Dendritic cell treated with granulocyte-macrophage colony-stimulating factor and Interleukin-4, amounts not matched to agents 40 ng/mL and 50 ng/mL, for 4 days (primary cell): ENCODE data around the gene ATP8B4.
"Not testable (repeated sequence)": the region's sequence is repeated elsewhere in the genome, so short reads cannot be mapped to it uniquely, and the experiment has no call there.

ENCODE experiments used
- H3K27ac Mint-ChIP-seq: one replicate; pipeline ENCODE4 v1.8.0; 2022; ENCODE audit warnings: mild to moderate bottlenecking, mixed read lengths
- H3K27me3 Mint-ChIP-seq: one replicate; pipeline ENCODE4 v1.8.0; 2022; ENCODE audit warnings: mild to moderate bottlenecking, mixed read lengths
- H3K36me3 Mint-ChIP-seq: one replicate; pipeline ENCODE4 v1.8.0; 2022; ENCODE audit warnings: low read depth, mixed read lengths
- H3K4me1 Mint-ChIP-seq: one replicate; pipeline ENCODE4 v1.8.0; 2022; ENCODE audit warnings: low read depth, mixed read lengths
- H3K4me3 Mint-ChIP-seq: one replicate; pipeline ENCODE4 v1.8.0; 2022; ENCODE audit warnings: mild to moderate bottlenecking, moderate library complexity, mixed read lengths
- H3K9me3 Mint-ChIP-seq: one replicate; pipeline ENCODE4 v1.8.0; 2022; ENCODE audit warnings: mixed read lengths
- intact Hi-C: fragments of 100-400 bp; cut with micrococcal nuclease; formaldehyde crosslinking; loops from one replicate; pipeline ENCODE4 v1.15.0; 2022

ATP8B4 gene, protein sequence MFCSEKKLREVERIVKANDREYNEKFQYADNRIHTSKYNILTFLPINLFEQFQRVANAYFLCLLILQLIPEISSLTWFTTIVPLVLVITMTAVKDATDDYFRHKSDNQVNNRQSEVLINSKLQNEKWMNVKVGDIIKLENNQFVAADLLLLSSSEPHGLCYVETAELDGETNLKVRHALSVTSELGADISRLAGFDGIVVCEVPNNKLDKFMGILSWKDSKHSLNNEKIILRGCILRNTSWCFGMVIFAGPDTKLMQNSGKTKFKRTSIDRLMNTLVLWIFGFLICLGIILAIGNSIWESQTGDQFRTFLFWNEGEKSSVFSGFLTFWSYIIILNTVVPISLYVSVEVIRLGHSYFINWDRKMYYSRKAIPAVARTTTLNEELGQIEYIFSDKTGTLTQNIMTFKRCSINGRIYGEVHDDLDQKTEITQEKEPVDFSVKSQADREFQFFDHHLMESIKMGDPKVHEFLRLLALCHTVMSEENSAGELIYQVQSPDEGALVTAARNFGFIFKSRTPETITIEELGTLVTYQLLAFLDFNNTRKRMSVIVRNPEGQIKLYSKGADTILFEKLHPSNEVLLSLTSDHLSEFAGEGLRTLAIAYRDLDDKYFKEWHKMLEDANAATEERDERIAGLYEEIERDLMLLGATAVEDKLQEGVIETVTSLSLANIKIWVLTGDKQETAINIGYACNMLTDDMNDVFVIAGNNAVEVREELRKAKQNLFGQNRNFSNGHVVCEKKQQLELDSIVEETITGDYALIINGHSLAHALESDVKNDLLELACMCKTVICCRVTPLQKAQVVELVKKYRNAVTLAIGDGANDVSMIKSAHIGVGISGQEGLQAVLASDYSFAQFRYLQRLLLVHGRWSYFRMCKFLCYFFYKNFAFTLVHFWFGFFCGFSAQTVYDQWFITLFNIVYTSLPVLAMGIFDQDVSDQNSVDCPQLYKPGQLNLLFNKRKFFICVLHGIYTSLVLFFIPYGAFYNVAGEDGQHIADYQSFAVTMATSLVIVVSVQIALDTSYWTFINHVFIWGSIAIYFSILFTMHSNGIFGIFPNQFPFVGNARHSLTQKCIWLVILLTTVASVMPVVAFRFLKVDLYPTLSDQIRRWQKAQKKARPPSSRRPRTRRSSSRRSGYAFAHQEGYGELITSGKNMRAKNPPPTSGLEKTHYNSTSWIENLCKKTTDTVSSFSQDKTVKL

DNA sequence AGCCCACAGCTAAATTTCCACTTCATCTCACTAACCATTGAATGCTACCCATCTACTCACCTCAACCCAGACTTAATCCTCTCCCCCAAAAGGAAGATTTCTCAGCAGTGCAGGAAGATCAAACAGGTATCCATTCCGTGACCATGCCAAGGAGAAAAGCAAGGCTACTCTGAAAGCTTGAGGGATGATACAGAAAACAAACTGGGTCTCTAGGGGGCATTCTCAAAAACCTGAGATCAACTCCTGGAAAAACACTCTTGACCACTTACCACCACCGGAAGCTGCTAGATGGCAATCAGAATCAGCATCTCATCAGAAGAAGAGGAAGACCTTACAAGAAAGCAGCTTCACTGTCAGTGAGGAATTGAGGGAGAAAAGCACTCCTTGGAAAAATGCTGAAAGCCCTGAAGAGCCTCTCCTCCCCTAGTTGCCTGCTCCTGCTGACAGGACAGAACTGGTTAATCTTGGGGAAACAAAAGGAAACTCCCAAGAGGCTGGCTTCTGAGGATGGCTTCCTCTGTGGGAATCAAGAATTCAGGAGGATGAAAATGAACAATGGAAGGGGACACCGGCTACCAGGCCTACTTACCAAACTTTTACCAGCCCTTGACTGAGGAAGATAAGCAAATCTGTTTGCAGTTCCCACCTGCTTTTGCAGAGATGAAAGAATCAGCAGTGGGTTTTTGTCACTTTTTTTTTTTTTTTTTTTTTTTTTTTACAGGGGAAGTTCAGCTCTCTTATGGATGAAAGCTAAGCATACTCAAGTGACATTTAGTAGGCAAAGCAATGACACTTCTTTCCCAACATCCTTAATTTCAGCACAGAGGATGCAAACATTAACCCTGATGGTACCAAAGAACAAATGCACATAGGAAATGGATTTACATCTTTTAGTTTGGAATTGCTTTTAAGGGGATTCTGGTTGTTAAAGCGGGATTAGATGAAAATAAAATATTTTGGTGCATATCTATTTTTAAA lies at the start of gene ATP8B4:
Gene ATP8B4 (minus strand): TSS at position 171 of the 978 bp plus-strand sequence. CDS start 12,267 bp downstream, outside the sequence.
- Mint-ChIP-seq H3K27ac (peak within 1 kb of the TSS; percentile 10), H3K9me3 (peaks cover 12% of the 10 kb centered on the region), H3K4me1 (peaks cover 42% of the 10 kb centered on the region), H3K27me3 (no peaks in the 10 kb centered on the region), H3K36me3 (peaks cover 10% of the 10 kb centered on the region), H3K4me3 (no peak within 1 kb of the TSS)
- intact Hi-C loops, result loop anchor here (5.0 to 10.0 kb wide), 2 partner anchors 67 to 135 kb away; no protein-coding TSS in a partner anchor

DNA sequence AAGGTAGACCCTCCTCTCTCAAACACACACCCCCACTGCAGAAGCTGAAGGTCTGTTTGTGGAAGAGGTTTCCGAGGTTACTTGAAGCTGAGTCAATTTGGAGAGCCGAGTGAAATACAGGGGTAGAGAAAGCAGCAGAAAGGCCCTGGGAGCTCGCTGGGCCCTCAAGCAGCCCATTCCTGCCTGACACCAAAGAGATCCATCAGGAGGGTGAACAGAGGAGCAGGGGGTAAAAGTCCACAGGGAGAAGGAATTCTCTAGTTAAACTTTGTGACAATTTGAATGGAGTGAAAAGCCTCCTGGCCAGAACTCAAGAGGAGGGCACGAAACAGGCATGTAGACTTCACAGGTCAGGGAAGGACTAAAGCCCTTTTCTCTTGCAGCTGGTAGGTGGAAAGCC lies 49.3 kb upstream of the ATP8B4 start:
- H3K9me3 Mint-ChIP-seq, result peaks cover 23% of the 10 kb centered on the region
- intact Hi-C loops, result no loop called here
- peaks cover 21% of the 10 kb centered on the region for H3K4me1 Mint-ChIP-seq
- no peak overlapping the region for H3K4me3 Mint-ChIP-seq
- H3K36me3 Mint-ChIP-seq, result no peaks in the 10 kb centered on the region
- no peaks in the 10 kb centered on the region for H3K27me3 Mint-ChIP-seq
- no peak overlapping the region for H3K27ac Mint-ChIP-seq

DNA sequence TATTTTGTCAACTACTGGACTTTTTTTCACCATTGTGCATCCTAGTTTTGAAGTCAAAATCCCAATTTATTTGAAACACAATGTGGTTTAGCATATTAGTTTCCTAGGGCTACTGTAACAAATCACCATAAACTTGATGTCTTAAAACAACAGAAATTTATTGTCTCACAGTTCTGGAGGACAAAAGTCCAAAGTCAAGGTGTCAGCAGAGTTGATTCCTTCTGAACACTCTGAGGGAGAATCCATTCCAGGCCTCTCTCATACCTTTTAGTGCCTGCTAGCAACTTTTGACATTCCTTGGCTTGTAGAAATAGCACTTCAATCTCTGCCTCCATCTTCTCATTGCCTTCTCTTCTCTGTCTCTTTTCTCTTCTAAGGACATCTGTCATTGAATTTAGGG lies 48.1 kb upstream of the ATP8B4 start:
- intact Hi-C loops, result no loop called here
- H3K27ac Mint-ChIP-seq, result no peak overlapping the region
- no peaks in the 10 kb centered on the region for H3K27me3 Mint-ChIP-seq
- H3K4me3 Mint-ChIP-seq, result no peak overlapping the region
- peaks cover 17% of the 10 kb centered on the region for H3K9me3 Mint-ChIP-seq
- peaks cover 23% of the 10 kb centered on the region for H3K4me1 Mint-ChIP-seq
- no peaks in the 10 kb centered on the region for H3K36me3 Mint-ChIP-seq

DNA sequence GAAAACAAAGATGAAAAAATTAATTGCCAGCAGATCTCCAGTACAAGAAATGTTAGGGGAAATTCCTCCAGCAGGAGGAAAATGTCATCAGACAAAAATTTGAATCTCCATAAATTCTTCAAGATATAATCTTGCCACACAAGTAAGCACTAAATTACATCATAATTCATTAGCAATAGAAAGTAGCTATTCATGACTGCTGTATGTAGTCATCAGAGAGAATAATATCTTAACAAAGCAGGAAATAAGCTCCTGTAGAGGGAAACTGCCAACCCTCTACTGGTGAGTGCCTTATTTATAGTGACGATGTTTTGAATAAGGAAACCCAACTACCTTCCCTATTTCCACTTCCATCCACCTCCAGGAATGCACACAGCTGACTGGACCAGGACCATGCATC lies 47.2 kb upstream of the ATP8B4 start:
- Mint-ChIP-seq H3K9me3 (peaks cover 9% of the 10 kb centered on the region), H3K27me3 (no peaks in the 10 kb centered on the region), H3K36me3 (no peaks in the 10 kb centered on the region), H3K4me3 (no peak overlapping the region), H3K4me1 (peaks cover 23% of the 10 kb centered on the region), H3K27ac (no peak overlapping the region)
- intact Hi-C loops, result no loop called here

DNA sequence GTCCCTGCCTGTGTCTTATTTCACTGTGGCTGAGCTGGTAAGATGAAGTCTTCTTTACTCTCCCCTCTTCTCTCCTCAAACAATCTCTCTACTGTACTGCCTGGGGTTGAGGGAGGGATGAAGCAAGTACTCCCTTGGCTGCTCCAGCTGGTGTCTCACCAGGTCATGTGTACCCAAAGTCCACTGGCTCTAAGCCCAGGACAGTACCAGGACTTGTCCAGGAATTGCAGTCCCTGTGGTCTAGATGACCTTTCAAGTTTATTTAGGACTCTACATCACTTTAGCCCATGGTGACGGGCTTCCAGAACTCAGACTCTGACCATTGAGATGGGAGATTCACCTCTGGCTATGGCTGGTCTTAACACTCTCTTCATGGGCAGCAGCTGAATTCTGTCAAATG lies 45.4 kb upstream of the ATP8B4 start:
- H3K27me3 Mint-ChIP-seq, result no peaks in the 10 kb centered on the region
- intact Hi-C loops, result no loop called here
- peaks cover 23% of the 10 kb centered on the region for H3K4me1 Mint-ChIP-seq
- no peak overlapping the region for H3K4me3 Mint-ChIP-seq
- no peaks in the 10 kb centered on the region for H3K36me3 Mint-ChIP-seq
- H3K27ac Mint-ChIP-seq, result no peak overlapping the region
- H3K9me3 Mint-ChIP-seq, result peaks cover 3% of the 10 kb centered on the region

DNA sequence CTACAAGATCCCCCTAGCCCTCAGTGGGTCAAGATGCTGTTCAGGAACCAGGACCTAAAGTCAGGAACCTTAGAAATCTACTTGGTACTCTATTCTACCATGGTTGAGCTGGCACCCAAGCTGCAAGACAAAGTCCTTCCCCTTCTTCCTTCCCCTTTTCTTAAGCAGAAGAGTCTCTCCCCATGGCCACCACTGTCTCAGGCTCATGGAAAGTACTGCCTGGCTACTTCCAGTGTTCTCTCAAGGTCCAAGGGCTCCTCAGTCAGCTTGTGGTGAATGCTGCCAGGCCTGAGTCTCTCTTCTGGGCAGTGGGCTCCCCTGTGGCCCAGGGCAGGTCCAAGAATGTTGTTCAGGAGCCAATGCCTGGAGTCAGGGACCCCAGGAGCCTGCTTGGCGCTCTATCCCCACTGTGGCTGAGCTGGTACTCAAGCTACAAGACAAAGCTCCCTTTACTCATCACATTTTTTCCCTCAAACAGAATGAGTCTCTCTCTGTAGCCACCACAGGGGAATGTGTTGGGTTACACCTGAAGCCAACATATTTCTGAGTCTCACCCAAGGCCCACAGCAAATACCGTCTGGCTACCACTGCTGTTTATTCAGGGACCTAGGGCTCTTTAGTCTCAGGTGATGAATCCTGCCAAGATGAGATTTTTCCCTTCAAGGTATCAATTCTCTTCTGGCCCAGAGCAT lies 44.8 kb upstream of the ATP8B4 start:
- Mint-ChIP-seq H3K36me3 (no peaks in the 10 kb centered on the region), H3K4me3 (no peak overlapping the region), H3K27me3 (no peaks in the 10 kb centered on the region), H3K9me3 (no peaks in the 10 kb centered on the region), H3K4me1 (peaks cover 23% of the 10 kb centered on the region), H3K27ac (no peak overlapping the region)
- intact Hi-C loops, result no loop called here

DNA sequence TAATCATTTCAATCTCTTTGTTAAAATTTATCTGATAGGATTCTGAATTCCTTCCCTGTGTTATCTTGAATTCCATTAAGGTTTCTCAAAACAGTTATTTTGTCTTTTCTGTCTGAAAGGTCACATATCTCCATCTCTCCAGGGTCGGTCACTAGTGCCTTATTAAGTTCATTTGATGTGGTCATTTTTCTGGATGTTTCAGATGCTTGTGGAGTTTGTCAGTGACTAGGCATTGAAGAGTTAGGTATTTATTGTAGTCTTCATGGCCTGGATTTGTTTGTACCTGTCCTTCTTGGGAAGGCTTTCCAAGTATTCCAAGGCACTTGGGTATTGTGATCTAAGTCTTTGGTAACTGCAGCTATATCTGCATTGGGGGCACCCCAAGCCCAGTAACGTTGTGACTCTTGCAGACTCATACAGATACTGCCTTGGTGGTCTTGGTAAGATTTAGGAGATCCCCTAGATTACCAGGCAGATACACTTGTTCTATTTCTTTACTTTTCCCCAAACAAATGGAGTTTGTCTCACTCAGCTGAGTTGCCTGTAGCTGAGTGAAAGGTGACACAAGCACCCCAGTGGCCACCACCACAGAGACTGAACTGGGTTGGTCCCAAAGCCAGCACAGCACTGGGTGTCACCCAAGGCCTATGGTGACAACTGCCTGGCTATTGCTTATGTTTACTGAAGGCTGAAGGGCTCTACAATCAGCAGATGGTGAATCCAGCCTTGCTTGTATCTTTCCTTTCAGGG lies 44.1 kb upstream of the ATP8B4 start:
- no peak overlapping the region for H3K27ac Mint-ChIP-seq
- no peaks in the 10 kb centered on the region for H3K27me3 Mint-ChIP-seq
- no peaks in the 10 kb centered on the region for H3K36me3 Mint-ChIP-seq
- intact Hi-C loops, result no loop called here
- H3K9me3 Mint-ChIP-seq, result no peaks in the 10 kb centered on the region
- peaks cover 23% of the 10 kb centered on the region for H3K4me1 Mint-ChIP-seq
- no peak overlapping the region for H3K4me3 Mint-ChIP-seq

DNA sequence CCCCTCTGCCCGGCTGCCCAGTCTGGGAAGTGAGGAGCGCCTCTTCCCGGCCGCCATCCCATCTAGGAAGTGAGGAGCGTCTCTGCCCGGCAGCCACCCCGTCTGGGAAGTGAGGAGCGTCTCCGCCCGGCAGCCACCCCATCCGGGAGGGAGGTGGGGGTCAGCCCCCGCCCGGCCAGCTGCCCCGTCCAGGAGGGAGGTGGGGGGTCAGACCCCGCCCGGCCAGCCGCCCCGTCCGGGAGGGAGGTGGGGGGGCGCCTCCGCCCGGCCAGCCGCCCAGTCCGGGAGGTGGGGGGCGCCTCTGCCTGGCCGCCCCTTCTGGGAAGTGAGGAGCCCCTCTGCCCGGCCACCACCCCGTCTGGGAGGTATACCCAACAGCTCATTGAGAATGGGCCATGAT lies 39.2 kb upstream of the ATP8B4 start:
- intact Hi-C loops, H3K36me3 Mint-ChIP-seq, H3K4me3 Mint-ChIP-seq, H3K4me1 Mint-ChIP-seq, H3K27ac Mint-ChIP-seq, H3K9me3 Mint-ChIP-seq, H3K27me3 Mint-ChIP-seq: not testable (repeated sequence)

DNA sequence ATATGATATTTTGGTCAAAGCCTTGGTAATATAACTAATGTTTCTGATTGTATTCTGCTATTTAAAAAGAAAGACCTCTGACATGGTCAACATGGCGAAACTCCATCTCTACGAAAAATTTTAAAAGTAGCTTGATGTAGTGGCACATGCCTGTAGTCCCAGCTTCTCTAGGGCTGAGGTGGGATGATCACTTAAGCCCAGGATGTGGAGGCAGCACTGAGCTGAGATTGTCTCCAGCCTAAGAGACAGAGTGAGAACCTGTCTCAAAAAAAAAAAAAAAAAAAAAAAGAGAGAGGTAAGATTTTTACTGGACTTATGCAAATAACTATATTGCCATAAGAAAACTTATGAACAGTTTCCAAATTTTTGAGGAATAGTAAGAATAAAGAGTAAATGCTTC lies 32.4 kb upstream of the ATP8B4 start:
- no peak overlapping the region for H3K4me3 Mint-ChIP-seq
- no peaks in the 10 kb centered on the region for H3K27me3 Mint-ChIP-seq
- intact Hi-C loops, result no loop called here
- no peak overlapping the region for H3K27ac Mint-ChIP-seq
- peaks cover 7% of the 10 kb centered on the region for H3K9me3 Mint-ChIP-seq
- no peaks in the 10 kb centered on the region for H3K36me3 Mint-ChIP-seq
- peaks cover 5% of the 10 kb centered on the region for H3K4me1 Mint-ChIP-seq

DNA sequence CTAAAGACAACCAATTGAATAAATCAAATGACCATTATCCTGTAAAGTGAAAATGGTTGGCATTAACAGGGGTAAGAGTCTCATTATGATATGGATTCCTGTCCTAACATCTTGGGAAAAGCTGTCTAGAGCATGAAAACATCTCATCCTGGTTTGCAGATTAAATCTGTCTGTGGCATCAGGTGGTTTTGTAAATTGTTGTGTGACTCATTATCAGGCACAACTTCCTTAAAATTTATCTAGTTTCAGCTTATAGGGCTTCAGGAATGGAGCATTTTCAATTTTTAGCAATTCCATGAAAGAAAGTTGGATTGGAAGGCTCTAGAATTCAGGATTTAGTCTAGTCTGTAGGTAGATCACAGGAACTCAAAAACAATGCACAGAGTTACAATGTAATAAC lies 31.8 kb upstream of the ATP8B4 start:
- Mint-ChIP-seq H3K4me1 (peaks cover 8% of the 10 kb centered on the region), H3K9me3 (peaks cover 8% of the 10 kb centered on the region), H3K27ac (no peak overlapping the region), H3K4me3 (no peak overlapping the region), H3K27me3 (no peaks in the 10 kb centered on the region), H3K36me3 (no peaks in the 10 kb centered on the region)
- intact Hi-C loops, result no loop called here

DNA sequence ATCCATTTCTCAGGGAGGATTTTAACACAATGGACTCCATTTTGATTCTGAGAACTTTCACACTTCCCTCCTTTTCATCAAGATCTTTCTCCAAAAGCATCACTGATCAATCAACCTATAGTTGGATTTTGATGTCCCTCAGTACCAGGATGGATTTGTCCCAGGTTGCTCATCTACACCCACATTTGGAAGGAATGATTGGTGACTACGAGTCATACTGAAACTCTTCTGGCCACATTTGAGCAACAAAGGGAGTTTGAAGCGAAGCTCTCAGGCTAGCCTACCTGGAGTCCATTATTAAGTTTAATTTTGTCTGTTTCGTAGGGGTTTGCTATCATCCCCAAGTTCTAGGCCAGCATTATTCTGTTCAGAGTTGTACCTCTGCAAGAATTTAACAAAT lies 31.3 kb upstream of the ATP8B4 start:
- Mint-ChIP-seq H3K4me3 (no peak overlapping the region), H3K27ac (no peak overlapping the region), H3K4me1 (peaks cover 12% of the 10 kb centered on the region), H3K9me3 (peaks cover 8% of the 10 kb centered on the region), H3K36me3 (no peaks in the 10 kb centered on the region), H3K27me3 (no peaks in the 10 kb centered on the region)
- intact Hi-C loops, result no loop called here

DNA sequence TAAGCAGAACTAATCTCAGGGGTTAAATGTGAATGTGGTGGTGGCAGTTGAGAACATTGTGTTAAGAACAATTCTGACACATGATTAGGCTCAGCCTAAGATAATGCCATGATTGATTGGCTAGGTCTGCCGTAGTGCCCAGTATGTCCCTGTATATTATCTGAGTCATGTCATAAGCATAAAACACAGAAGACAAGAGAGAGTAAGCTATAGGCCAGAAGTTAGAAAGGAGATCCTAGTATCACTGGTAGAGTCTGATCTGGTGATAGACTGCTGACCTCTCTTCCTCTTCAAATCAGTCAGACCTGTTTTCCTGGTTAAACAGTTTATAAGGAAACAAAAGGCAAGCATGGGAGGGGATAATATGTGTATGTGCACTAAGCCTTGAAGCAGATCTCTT lies 30.1 kb upstream of the ATP8B4 start:
- intact Hi-C loops, result loop anchor here (5.0 to 10.0 kb wide), 3 partner anchors 166 to 1337 kb away; partner anchors contain the start of genes CEP152 and COPS2
- no peak overlapping the region for H3K27ac Mint-ChIP-seq

More for the DNA sequence above, 30.1 kb upstream of the ATP8B4 start:
- Mint-ChIP-seq H3K36me3 (no peaks in the 10 kb centered on the region), H3K4me3 (no peak overlapping the region), H3K27me3 (no peaks in the 10 kb centered on the region), H3K4me1 (peaks cover 21% of the 10 kb centered on the region), H3K9me3 (peaks cover 14% of the 10 kb centered on the region)
